Esophagus mucosa (tissue), 1 donor: ENCODE results near the gene SLC37A4. TPM values are rescaled to one million over a fixed set of nuclear protein-coding genes. Genes with fewer than 3 reads are reported as not detected.
"Not testable (repeated sequence)": the region's sequence is repeated elsewhere in the genome, so short reads cannot be mapped to it uniquely, and the experiment has no call there.

Experiments
- ATAC-seq: fragments of 200-7000 bp; cut with Tn5 transposase; one replicate; pipeline ENCODE4 v1.9.1; 2020
- total RNA-seq: library from RNA; stranded (reverse); gene quantifications from one replicate; pipeline ENCODE4 v1.2.4, GENCODE V29; 2023
- donor health status: DM: yes; HTN: yes; CAD: no.

Gene SLC37A4
- 7.2 TPM for total RNA-seq

GRCh38 chr11:119030329-119031047, at the start of gene SLC37A4:
Gene SLC37A4, minus strand, starts transcription at chr11:119030877.
- ATAC-seq, result peak; percentile 96

- no peak for ATAC-seq
These were observed 48.2 kb upstream of the SLC37A4 start for GRCh38 chr11:119078675-119079420.

- ATAC-seq, result no peak
These were observed 47.2 kb upstream of the SLC37A4 start for GRCh38 chr11:119077839-119078238.

- ATAC-seq, result peak; percentile 99
These were observed 36.9 kb upstream of the SLC37A4 start, which contains the start of gene VPS11 for GRCh38 chr11:119067371-119068222. Gene VPS11, plus strand, starts transcription at chr11:119067818. Its CDS starts 6 bp downstream, at chr11:119067824.

GRCh38 chr11:119065369-119065768, 34.7 kb upstream of the SLC37A4 start:
- no peak for ATAC-seq

- no peak for ATAC-seq
These were observed 32.1 kb upstream of the SLC37A4 start for GRCh38 chr11:119062779-119063178.

- ATAC-seq, result no peak
These were observed 30.6 kb upstream of the SLC37A4 start for GRCh38 chr11:119061256-119061655.

- ATAC-seq, result not testable (repeated sequence)
These were observed 28.5 kb upstream of the SLC37A4 start for GRCh38 chr11:119059128-119059527.

- peak; percentile 99 for ATAC-seq
These were observed 26.5 kb upstream of the SLC37A4 start, which contains the start of gene HYOU1 for GRCh38 chr11:119057000-119057769. Gene HYOU1, minus strand, starts transcription at chr11:119057205. Its CDS starts 1,045 bp downstream, at chr11:119056160.

- peak; percentile 73 for ATAC-seq
These were observed 25.8 kb upstream of the SLC37A4 start for GRCh38 chr11:119056421-119056999.

- no peak for ATAC-seq
These were observed 25.2 kb upstream of the SLC37A4 start for GRCh38 chr11:119055901-119056300.

GRCh38 chr11:119054418-119054817, 23.7 kb upstream of the SLC37A4 start:
- no peak for ATAC-seq

GRCh38 chr11:119052163-119052814, 21.6 kb upstream of the SLC37A4 start:
- ATAC-seq, result no peak

- no peak for ATAC-seq
These were observed 20.9 kb upstream of the SLC37A4 start for GRCh38 chr11:119051440-119052162.

- ATAC-seq, result no peak
These were observed 18.4 kb upstream of the SLC37A4 start for GRCh38 chr11:119049081-119049480.

GRCh38 chr11:119048644-119049043, 18.0 kb upstream of the SLC37A4 start:
- ATAC-seq, result no peak

GRCh38 chr11:119047205-119047604, 16.5 kb upstream of the SLC37A4 start:
- ATAC-seq, result no peak

GRCh38 chr11:119046489-119046888, 15.8 kb upstream of the SLC37A4 start:
- ATAC-seq, result no peak

- ATAC-seq, result no peak
These were observed 14.0 kb upstream of the SLC37A4 start for GRCh38 chr11:119044708-119045107.

GRCh38 chr11:119042927-119043326, 12.2 kb upstream of the SLC37A4 start:
- ATAC-seq, result no peak
